ENCODE measurements around the gene MYO9B. TPM values are rescaled to one million over a fixed set of nuclear protein-coding genes. Genes with fewer than 3 reads are reported as not detected.

The MYO9B gene
- total and polyA plus RNA-seq, 2 of the 13 experiments (the other 11 are each of a cell fraction or from before 2014, with no cell fraction given), result 18.0 to 18.3 TPM

DNA sequence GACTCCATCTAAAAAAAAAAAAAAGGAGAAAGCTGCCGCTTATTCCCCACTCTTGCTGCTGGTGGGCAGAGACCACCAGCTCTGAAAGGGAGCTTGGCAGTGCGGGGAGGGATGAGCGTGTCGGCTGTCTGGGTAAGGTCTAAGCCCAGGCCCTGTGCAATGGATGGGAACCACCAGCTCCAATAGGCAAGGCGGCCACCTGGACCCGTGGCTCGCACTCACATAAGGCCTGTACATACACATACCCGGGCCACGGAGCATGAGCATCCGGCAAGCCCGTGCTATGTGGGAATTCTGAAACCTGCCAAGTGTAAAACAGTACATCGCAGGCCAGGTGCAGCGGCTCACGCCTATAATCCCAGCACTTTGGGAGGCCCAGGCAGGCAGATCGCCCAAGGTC lies 83.0 kb downstream of the MYO9B start (continued):
- TF ChIP-seq, protein P1, sequence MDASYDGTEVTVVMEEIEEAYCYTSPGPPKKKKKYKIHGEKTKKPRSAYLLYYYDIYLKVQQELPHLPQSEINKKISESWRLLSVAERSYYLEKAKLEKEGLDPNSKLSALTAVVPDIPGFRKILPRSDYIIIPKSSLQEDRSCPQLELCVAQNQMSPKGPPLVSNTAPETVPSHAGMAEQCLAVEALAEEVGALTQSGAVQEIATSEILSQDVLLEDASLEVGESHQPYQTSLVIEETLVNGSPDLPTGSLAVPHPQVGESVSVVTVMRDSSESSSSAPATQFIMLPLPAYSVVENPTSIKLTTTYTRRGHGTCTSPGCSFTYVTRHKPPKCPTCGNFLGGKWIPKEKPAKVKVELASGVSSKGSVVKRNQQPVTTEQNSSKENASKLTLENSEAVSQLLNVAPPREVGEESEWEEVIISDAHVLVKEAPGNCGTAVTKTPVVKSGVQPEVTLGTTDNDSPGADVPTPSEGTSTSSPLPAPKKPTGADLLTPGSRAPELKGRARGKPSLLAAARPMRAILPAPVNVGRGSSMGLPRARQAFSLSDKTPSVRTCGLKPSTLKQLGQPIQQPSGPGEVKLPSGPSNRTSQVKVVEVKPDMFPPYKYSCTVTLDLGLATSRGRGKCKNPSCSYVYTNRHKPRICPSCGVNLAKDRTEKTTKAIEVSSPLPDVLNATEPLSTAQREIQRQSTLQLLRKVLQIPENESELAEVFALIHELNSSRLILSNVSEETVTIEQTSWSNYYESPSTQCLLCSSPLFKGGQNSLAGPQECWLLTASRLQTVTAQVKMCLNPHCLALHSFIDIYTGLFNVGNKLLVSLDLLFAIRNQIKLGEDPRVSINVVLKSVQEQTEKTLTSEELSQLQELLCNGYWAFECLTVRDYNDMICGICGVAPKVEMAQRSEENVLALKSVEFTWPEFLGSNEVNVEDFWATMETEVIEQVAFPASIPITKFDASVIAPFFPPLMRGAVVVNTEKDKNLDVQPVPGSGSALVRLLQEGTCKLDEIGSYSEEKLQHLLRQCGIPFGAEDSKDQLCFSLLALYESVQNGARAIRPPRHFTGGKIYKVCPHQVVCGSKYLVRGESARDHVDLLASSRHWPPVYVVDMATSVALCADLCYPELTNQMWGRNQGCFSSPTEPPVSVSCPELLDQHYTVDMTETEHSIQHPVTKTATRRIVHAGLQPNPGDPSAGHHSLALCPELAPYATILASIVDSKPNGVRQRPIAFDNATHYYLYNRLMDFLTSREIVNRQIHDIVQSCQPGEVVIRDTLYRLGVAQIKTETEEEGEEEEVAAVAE (CRISPR knock-in tag; IDR thresholded peaks at IDR 0.05; ENCODE audit: borderline replicate concordance), result no peak
- TF ChIP-seq, protein P2, sequence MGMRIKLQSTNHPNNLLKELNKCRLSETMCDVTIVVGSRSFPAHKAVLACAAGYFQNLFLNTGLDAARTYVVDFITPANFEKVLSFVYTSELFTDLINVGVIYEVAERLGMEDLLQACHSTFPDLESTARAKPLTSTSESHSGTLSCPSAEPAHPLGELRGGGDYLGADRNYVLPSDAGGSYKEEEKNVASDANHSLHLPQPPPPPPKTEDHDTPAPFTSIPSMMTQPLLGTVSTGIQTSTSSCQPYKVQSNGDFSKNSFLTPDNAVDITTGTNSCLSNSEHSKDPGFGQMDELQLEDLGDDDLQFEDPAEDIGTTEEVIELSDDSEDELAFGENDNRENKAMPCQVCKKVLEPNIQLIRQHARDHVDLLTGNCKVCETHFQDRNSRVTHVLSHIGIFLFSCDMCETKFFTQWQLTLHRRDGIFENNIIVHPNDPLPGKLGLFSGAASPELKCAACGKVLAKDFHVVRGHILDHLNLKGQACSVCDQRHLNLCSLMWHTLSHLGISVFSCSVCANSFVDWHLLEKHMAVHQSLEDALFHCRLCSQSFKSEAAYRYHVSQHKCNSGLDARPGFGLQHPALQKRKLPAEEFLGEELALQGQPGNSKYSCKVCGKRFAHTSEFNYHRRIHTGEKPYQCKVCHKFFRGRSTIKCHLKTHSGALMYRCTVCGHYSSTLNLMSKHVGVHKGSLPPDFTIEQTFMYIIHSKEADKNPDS (CRISPR knock-in tag; IDR thresholded peaks at IDR 0.05), result no peak
- no peak for TF ChIP-seq HOXA9 (CRISPR knock-in tag; IDR thresholded peaks at IDR 0.05; ENCODE audit: borderline replicate concordance)
